DND-41 (cell line): ENCODE results near the gene ZNF541.
A peak's percentile ranks its signal among the peaks of the same experiment; 100 is the strongest.

ENCODE experiments used
- ATAC-seq: fragments of 200-7000 bp; cut with Tn5 transposase; 3 replicates; pipeline ENCODE4 v1.9.1; 2021; ENCODE audit warnings: low read depth; ENCODE audit not compliant: insufficient read depth
- DNase-seq: peaks from one replicate; pipeline ENCODE4 v3.0.0-alpha.2; 2020
- H2AFZ ChIP-seq: 2 replicates; pipeline ENCODE4 v1.6.0; 2012; ENCODE audit warnings: low read depth, low read length
- H3K27ac ChIP-seq: 2 replicates; pipeline ENCODE4 v1.5.1; 2012; ENCODE audit warnings: low read length, inconsistent platforms
- H3K27me3 ChIP-seq: fragments of 200-600 bp; sonication (generic); 2 replicates; pipeline ENCODE4 v1.6.0; 2012; ENCODE audit warnings: low read length, mild to moderate bottlenecking, inconsistent platforms; ENCODE audit not compliant: insufficient read depth, poor library complexity
- H3K36me3 ChIP-seq: 2 replicates; pipeline ENCODE4 v1.5.1; 2012; ENCODE audit warnings: low read length, inconsistent platforms; ENCODE audit not compliant: insufficient read depth
- H3K4me1 ChIP-seq: 2 replicates; pipeline ENCODE4 v1.5.1; 2012; ENCODE audit warnings: mild to moderate bottlenecking, low read length; ENCODE audit not compliant: insufficient read depth
- H3K4me2 ChIP-seq: 2 replicates; pipeline ENCODE4 v1.6.0; 2012; ENCODE audit warnings: mild to moderate bottlenecking, moderate library complexity, low read length, inconsistent platforms; ENCODE audit not compliant: insufficient read depth
- H3K4me3 ChIP-seq, 2 experiments: fragments of 200-600 bp in 1 of 2; shearing (Covaris generic) in 1 of 2; 2 replicates each; pipeline ENCODE4 v1.5.1; 2012 to 2016; ENCODE audit warnings: inconsistent platforms in 2 of 2, low read length in 2 of 2, mild to moderate bottlenecking in 2 of 2, low read depth in 1 of 2, moderate library complexity in 1 of 2
- H3K79me2 ChIP-seq: 2 replicates; pipeline ENCODE4 v1.6.0; 2012; ENCODE audit warnings: low read length, inconsistent platforms; ENCODE audit not compliant: insufficient read depth
- H3K9ac ChIP-seq: 2 replicates; pipeline ENCODE4 v1.6.0; 2012; ENCODE audit warnings: low read depth, mild to moderate bottlenecking, inconsistent platforms, low read length, moderate library complexity
- H3K9me3 ChIP-seq: 2 replicates; pipeline ENCODE4 v1.5.1; 2012; ENCODE audit warnings: low read length, moderate library complexity, mild to moderate bottlenecking, inconsistent platforms; ENCODE audit not compliant: insufficient read depth, severe bottlenecking
- H4K20me1 ChIP-seq: 2 replicates; pipeline ENCODE4 v1.6.0; 2012; ENCODE audit warnings: low read length; ENCODE audit not compliant: insufficient read depth
- CTCF ChIP-seq: IDR thresholded peaks from 2 replicates; pipeline ENCODE4 v1.5.1; 2012; ENCODE audit warnings: borderline replicate concordance, low read length, moderate library complexity, mild to moderate bottlenecking; ENCODE audit not compliant: poor library complexity, severe bottlenecking; ENCODE audit errors: extremely low read depth
- EZH2 ChIP-seq: IDR thresholded peaks from 3 replicates; pipeline ENCODE4 v1.6.1; 2012; ENCODE audit warnings: borderline replicate concordance, low read depth, mild to moderate bottlenecking, moderate library complexity, low read length, inconsistent platforms; ENCODE audit not compliant: severe bottlenecking

Gene ZNF541

GRCh38 chr19:47531640-47532387, 41.1 kb downstream of the ZNF541 start:
- Histone ChIP-seq H2AFZ (no peak overlapping the region), H3K9ac (no peak overlapping the region), H3K36me3 (no peaks in the 10 kb centered on the region), H3K4me1 (no peaks in the 10 kb centered on the region), H3K4me2 (no peak overlapping the region), H3K4me3 (no peak overlapping the region), H3K27me3 (peaks cover 21% of the 10 kb centered on the region), H3K27ac (no peak overlapping the region), H3K79me2 (no peaks in the 10 kb centered on the region), H4K20me1 (peaks cover 24% of the 10 kb centered on the region; the same call in 1 of the 2 replicates), H3K9me3 (no peaks in the 10 kb centered on the region)
- DNase-seq = no peak
- ATAC-seq = no peak
- peak; percentile 10 for TF ChIP-seq CTCF
- no peak for TF ChIP-seq EZH2

GRCh38 chr19:47529018-47529742, 43.8 kb downstream of the ZNF541 start:
- H3K36me3 ChIP-seq = no peaks in the 10 kb centered on the region
- no peaks in the 10 kb centered on the region for H3K4me1 ChIP-seq
- H3K27ac ChIP-seq = no peak overlapping the region
- DNase-seq (no peak), ATAC-seq (no peak)
- no peak overlapping the region for H2AFZ ChIP-seq
- no peaks in the 10 kb centered on the region for H3K9me3 ChIP-seq
- H4K20me1 ChIP-seq = peaks cover 24% of the 10 kb centered on the region; the same call in 1 of the 2 replicates
- H3K79me2 ChIP-seq = no peaks in the 10 kb centered on the region
- peaks cover 23% of the 10 kb centered on the region for H3K27me3 ChIP-seq
- H3K9ac ChIP-seq = no peak overlapping the region
- no peak overlapping the region for H3K4me2 ChIP-seq
- no peak for TF ChIP-seq CTCF
- no peak for TF ChIP-seq EZH2
- no peak overlapping the region for H3K4me3 ChIP-seq

GRCh38 chr19:47526798-47527197, 46.1 kb downstream of the ZNF541 start:
- H3K9ac ChIP-seq = no peak overlapping the region
- no peaks in the 10 kb centered on the region for H3K9me3 ChIP-seq
- no peaks in the 10 kb centered on the region for H3K4me1 ChIP-seq
- TF ChIP-seq EZH2 (no peak), CTCF (no peak)
- ATAC-seq (no peak), DNase-seq (no peak)
- H3K4me2 ChIP-seq = no peak overlapping the region
- H3K79me2 ChIP-seq = no peaks in the 10 kb centered on the region
- no peak overlapping the region for H3K27ac ChIP-seq
- H4K20me1 ChIP-seq = peaks cover 34% of the 10 kb centered on the region; the same call in 1 of the 2 replicates
- H3K27me3 ChIP-seq = peaks cover 27% of the 10 kb centered on the region
- H3K36me3 ChIP-seq = no peaks in the 10 kb centered on the region
- H2AFZ ChIP-seq = no peak overlapping the region
- H3K4me3 ChIP-seq = no peak overlapping the region
